GM12878 (cell line): ENCODE measurements around the gene CYP46A1. TPM values are rescaled to one million over a fixed set of nuclear protein-coding genes. Genes with fewer than 3 reads are reported as not detected.

Source experiments
- ATAC-seq: fragments of 200-7000 bp; cut with Tn5 transposase; 3 replicates; pipeline ENCODE4 v1.9.1; 2020; ENCODE audit warnings: mild to moderate bottlenecking, moderate library complexity
- BruUV-seq: library from RNA; stranded (reverse); fragments of 400-500 nt; replicated peaks from 2 replicates; lab custom pipeline; 2021; lab: Mats Ljungman, UMichigan
- CTCF ChIA-PET: fragments of 300-600 bp; sonication (Branson Sonifier 250); formaldehyde crosslinking; extraction: SDS; loops from one replicate; lab custom pipeline; 2021; ENCODE audit warnings: inconsistent platforms; lab: Yijun Ruan, JAX
- POLR2A ChIA-PET: fragments of 350-600 bp; formaldehyde crosslinking; extraction: SDS; loops from one replicate; lab custom pipeline; 2021; ENCODE audit warnings: inconsistent platforms; lab: Charles Lee
- RAD21 ChIA-PET: fragments of 300-600 bp; sonication (Branson Sonifier 250); formaldehyde crosslinking; loops from one replicate; lab custom pipeline; 2023; ENCODE audit warnings: antibody characterized with exemption; ENCODE audit not compliant: unreplicated experiment; lab: Charles Lee
- SMC1A ChIA-PET: fragments of 300-600 bp; sonication (Branson Sonifier 250); formaldehyde crosslinking; loops from one replicate; lab custom pipeline; 2023; ENCODE audit not compliant: unreplicated experiment, uncharacterized antibody; lab: Charles Lee
- DNase-seq: peaks from one replicate; pipeline ENCODE4 v3.0.0-alpha.2; 2011; ENCODE audit warnings: low read depth, low spot score
- FAIRE-seq: peaks from 3 replicates; lab custom pipeline; 2011; peaks lifted over from hg19 to GRCh38; lab: Jason Lieb, UNC
- H2AFZ ChIP-seq: 2 replicates; pipeline ENCODE4 v1.6.0; 2011; ENCODE audit warnings: low read depth, low read length, control low read depth; ENCODE audit not compliant: control insufficient read depth
- H3K27ac ChIP-seq: 2 replicates; pipeline ENCODE4 v1.5.1; 2011; ENCODE audit warnings: control low read depth; ENCODE audit not compliant: control insufficient read depth, insufficient read depth
- H3K27me3 ChIP-seq, 2 experiments: replicated peaks in 1 of 2; 2 replicates each; pipeline versions ENCODE4 v1.6.0 to v1.6.1; 2011; ENCODE audit warnings: low read length in 1 of 2; ENCODE audit not compliant: control insufficient read depth in 2 of 2, insufficient read depth in 2 of 2
- H3K36me3 ChIP-seq, 2 experiments: 2 replicates each; pipeline ENCODE4 v1.5.1; 2011; ENCODE audit warnings: low read length in 1 of 2; ENCODE audit not compliant: control insufficient read depth in 2 of 2, insufficient read depth in 2 of 2
- H3K4me1 ChIP-seq: 2 replicates; pipeline ENCODE4 v1.6.1; 2011; ENCODE audit warnings: mild to moderate bottlenecking, low read length, moderate library complexity, mixed read lengths; ENCODE audit not compliant: control insufficient read depth, insufficient read depth
- H3K4me2 ChIP-seq: 2 replicates; pipeline ENCODE4 v1.6.0; 2011; ENCODE audit warnings: control low read depth; ENCODE audit not compliant: control insufficient read depth, insufficient read depth
- H3K4me3 ChIP-seq: fragments of 200-600 bp; sonication (generic); 2 replicates; pipeline ENCODE4 v1.5.1; 2016
- H3K79me2 ChIP-seq: 2 replicates; pipeline ENCODE4 v1.6.0; 2011; ENCODE audit warnings: low read length; ENCODE audit not compliant: control insufficient read depth, insufficient read depth
- H3K9ac ChIP-seq: 2 replicates; pipeline ENCODE4 v1.8.0; 2011; ENCODE audit warnings: low read length, control low read depth, mixed read lengths; ENCODE audit not compliant: control insufficient read depth, insufficient read depth
- H3K9me3 ChIP-seq: replicated peaks from 3 replicates; pipeline ENCODE4 v1.5.1; 2011; ENCODE audit warnings: mild to moderate bottlenecking, low read length; ENCODE audit not compliant: control insufficient read depth, insufficient read depth
- H4K20me1 ChIP-seq: 2 replicates; pipeline ENCODE4 v1.6.0; 2011; ENCODE audit not compliant: control insufficient read depth, insufficient read depth
- CHD1 ChIP-seq: IDR thresholded peaks from 2 replicates; pipeline ENCODE4 v1.6.1; 2012; ENCODE audit warnings: low read depth, low read length, improper control_type of control experiment
- CHD2 ChIP-seq: IDR thresholded peaks from 2 replicates; pipeline ENCODE4 v1.6.1; 2011; ENCODE audit warnings: low read depth, low read length, improper control_type of control experiment, borderline replicate concordance
- GATAD2B ChIP-seq: fragments of 450-650 bp; conservative IDR thresholded peaks from 2 replicates; pipeline ENCODE4 v1.6.1; 2017; ENCODE audit warnings: low read depth, mild to moderate bottlenecking, moderate library complexity
- KDM1A ChIP-seq: fragments of 200-600 bp; sonication (generic); IDR thresholded peaks from 2 replicates; pipeline ENCODE4 v1.6.1; 2016; ENCODE audit warnings: borderline replicate concordance
- MTA2 ChIP-seq: fragments of 450-650 bp; IDR thresholded peaks from 2 replicates; pipeline ENCODE4 v1.6.1; 2016; ENCODE audit warnings: low read depth, mild to moderate bottlenecking, moderate library complexity
- POLR2AphosphoS2 ChIP-seq: IDR thresholded peaks from 2 replicates; pipeline ENCODE4 v1.6.1; 2011; ENCODE audit warnings: low read depth, mild to moderate bottlenecking, low read length, improper control_type of control experiment, moderate library complexity
- RAD21 ChIP-seq: IDR thresholded peaks from 2 replicates; pipeline ENCODE4 v1.6.1; 2011; ENCODE audit warnings: mild to moderate bottlenecking, low read depth, low read length, moderate library complexity; ENCODE audit not compliant: insufficient read depth
- RUNX3 ChIP-seq: IDR thresholded peaks from 2 replicates; pipeline ENCODE4 v1.6.1; 2012; ENCODE audit warnings: low read length, inconsistent platforms
- SPI1 ChIP-seq: IDR thresholded peaks from 2 replicates; pipeline ENCODE4 v1.6.1; 2011; ENCODE audit warnings: low read depth, mild to moderate bottlenecking, low read length, moderate library complexity, borderline replicate concordance; ENCODE audit not compliant: insufficient read depth
- TAF1 ChIP-seq: IDR thresholded peaks from 2 replicates; pipeline ENCODE4 v1.6.1; 2011; ENCODE audit warnings: mild to moderate bottlenecking, low read depth, low read length, borderline replicate concordance
- ZNF274 ChIP-seq: IDR thresholded peaks from one replicate; pipeline ENCODE4 v1.8.0; 2011; ENCODE audit not compliant: insufficient read length, insufficient read depth
- ZNF384 ChIP-seq: IDR thresholded peaks from 2 replicates; pipeline ENCODE4 v1.6.1; 2012; ENCODE audit warnings: low read depth, mild to moderate bottlenecking, low read length, improper control_type of control experiment, borderline replicate concordance
- WGBS: methylation state at CpG from one replicate; pipeline ENCODE4 v1.1.6; 2016; ENCODE audit warnings: low lambda C conversion rate; ENCODE audit not compliant: insufficient replicate concordance, insufficient coverage; ENCODE audit errors: missing lambda C conversion rate; 5-methylcytosine and 5-hydroxymethylcytosine counted together
- in situ Hi-C: fragments of 300-500 bp; cut with MboI; formaldehyde crosslinking; loops from 9 replicates; pipeline ENCODE4 v1.14.3; 2018; ENCODE audit warnings: mixed read lengths
- intact Hi-C: fragments of 100-400 bp; cut with micrococcal nuclease; formaldehyde crosslinking; loops from one replicate; pipeline ENCODE4 v1.14.2; 2022; ENCODE audit not compliant: unreplicated experiment
- polyA plus RNA-seq, 11 experiments: library from polyadenylated mRNA; depleted of rRNA in 4 of 11; unstranded in 6 of 11; stranded (reverse) in 5 of 11; fragments of >200 nt; fragmentation: Nextera tagmentation in 4 of 11; fragmentation: Illumina TruSeq in 1 of 11; extraction: Ambion mirVana in 4 of 11; extraction: Trizol in 1 of 11; gene quantifications; 1 replicate in 1 of 11; 2 replicates in 10 of 11; pipeline versions ENCODE4 v1.2.1 to v1.2.3, GENCODE V29; 2011 to 2016; ENCODE audit warnings: inconsistent platforms in 2 of 11, missing spikeins in 2 of 11, low read depth in 1 of 11
- total RNA-seq, 4 experiments: library from RNA; depleted of rRNA in 3 of 4; stranded (reverse); fragments of >200 nt in 3 of 4; fragmentation: Illumina TruSeq in 1 of 4; extraction: Trizol in 1 of 4; gene quantifications; 2 replicates each; pipeline versions ENCODE4 v1.2.1 to v1.2.3, GENCODE V29; 2013 to 2021
- TF ChIP-seq, protein P1 (sequence below): fragments of 450-650 bp; IDR thresholded peaks from 2 replicates; pipeline ENCODE4 v1.6.1; 2017; ENCODE audit warnings: borderline replicate concordance
- TF ChIP-seq, protein P2 (sequence below): IDR thresholded peaks from 2 replicates; pipeline ENCODE4 v1.6.1; 2011; ENCODE audit warnings: borderline replicate concordance, low read depth, mild to moderate bottlenecking, moderate library complexity, mixed read lengths, low read length; ENCODE audit not compliant: insufficient read depth; ENCODE audit errors: extremely low read length
- TF ChIP-seq, protein P3 (sequence below): IDR thresholded peaks from 2 replicates; pipeline ENCODE4 v1.6.1; 2011; ENCODE audit warnings: low read depth, low read length, improper control_type of control experiment, borderline replicate concordance
- TF ChIP-seq, protein P4 (sequence below): IDR thresholded peaks from 2 replicates; pipeline ENCODE4 v1.6.1; 2012; ENCODE audit warnings: mild to moderate bottlenecking, low read depth, low read length

CYP46A1 gene
- total and polyA plus RNA-seq, 10 of the 15 experiments (the other 5 are each of a cell fraction or from before 2014, with no cell fraction given): 0.04 to 0.11 TPM; not detected in 8

DNA sequence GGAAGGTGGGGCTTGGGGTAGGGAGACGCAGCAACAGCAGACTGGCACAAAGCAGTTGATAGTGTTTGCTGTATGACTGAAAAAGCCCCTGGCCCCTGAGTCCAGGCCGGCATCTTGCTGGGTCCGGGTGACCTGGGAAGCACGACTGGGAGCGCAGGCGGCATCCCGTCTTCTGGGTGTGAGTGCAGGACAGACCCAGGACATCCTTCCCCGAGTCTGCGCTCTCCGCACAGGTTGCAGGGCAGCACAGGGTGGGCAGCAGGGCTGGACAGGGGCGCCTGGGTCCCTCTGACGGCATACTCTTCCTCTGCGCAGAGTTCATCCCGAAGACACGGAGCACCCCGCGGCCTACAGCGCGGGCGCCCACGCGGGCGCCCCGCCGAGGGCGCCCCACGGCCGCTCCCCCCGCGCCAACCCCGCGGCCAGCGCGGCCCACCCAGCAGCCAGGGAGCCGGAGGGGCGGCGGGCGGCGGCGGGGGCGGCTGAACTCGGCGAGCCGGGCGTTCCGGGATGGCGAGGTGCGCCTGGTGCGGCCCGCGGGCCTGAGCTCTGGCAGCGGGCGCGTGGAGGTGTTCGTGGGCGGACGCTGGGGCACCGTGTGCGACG lies 9.2 kb upstream of the CYP46A1 start (continued):
- TF ChIP-seq GATAD2B (no peak), RUNX3 (no peak), ZNF274 (no peak), TAF1 (no peak)
- TF ChIP-seq, protein P1, sequence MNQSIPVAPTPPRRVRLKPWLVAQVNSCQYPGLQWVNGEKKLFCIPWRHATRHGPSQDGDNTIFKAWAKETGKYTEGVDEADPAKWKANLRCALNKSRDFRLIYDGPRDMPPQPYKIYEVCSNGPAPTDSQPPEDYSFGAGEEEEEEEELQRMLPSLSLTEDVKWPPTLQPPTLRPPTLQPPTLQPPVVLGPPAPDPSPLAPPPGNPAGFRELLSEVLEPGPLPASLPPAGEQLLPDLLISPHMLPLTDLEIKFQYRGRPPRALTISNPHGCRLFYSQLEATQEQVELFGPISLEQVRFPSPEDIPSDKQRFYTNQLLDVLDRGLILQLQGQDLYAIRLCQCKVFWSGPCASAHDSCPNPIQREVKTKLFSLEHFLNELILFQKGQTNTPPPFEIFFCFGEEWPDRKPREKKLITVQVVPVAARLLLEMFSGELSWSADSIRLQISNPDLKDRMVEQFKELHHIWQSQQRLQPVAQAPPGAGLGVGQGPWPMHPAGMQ: no peak
- TF ChIP-seq, all 136 proteins: peak for 0

DNA sequence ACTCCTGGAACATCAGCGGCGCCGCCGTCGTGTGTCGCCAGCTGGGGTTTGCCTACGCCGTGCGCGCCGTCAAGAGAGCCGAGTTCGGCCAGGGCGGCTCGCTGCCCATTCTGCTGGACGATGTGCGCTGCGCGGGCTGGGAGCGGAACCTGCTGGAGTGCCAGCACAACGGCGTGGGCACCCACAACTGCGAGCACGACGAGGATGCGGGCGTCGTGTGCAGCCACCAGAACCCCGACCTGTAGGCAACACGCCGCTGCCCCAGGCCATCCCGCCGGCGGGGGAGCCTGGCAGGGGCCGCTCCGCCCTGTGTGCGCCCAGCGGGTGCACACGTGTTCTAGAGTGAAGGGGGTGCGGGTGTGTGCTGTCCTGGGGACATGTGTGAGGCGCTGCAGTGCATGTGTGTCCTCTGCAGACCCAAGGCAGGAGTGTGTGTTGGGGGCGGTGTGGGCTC lies 8.7 kb upstream of the CYP46A1 start:
- in situ Hi-C loops (no loop called here), intact Hi-C loops (no loop called here)
- FAIRE-seq (no peak), DNase-seq (no peak), ATAC-seq (no peak)
- H2AFZ ChIP-seq: no peak overlapping the region
- H3K27me3 ChIP-seq: no peaks in the 10 kb centered on the region
- H3K9me3 ChIP-seq: peaks cover 2% of the 10 kb centered on the region; the same call in 1 of the 3 replicates
- 69% methylated on average over 42 of the region's 42 CpGs for WGBS
- ChIA-PET SMC1A (no interaction called here), CTCF (no interaction called here), RAD21 (no interaction called here), POLR2A (no interaction called here)
- H3K4me2 ChIP-seq: no peak overlapping the region
- no peak overlapping the region for H3K9ac ChIP-seq
- H4K20me1 ChIP-seq: no peaks in the 10 kb centered on the region
- no peak overlapping the region for H3K4me3 ChIP-seq
- no peak overlapping the region for H3K27ac ChIP-seq
- H3K36me3 ChIP-seq: no peaks in the 10 kb centered on the region
- no peaks in the 10 kb centered on the region for H3K79me2 ChIP-seq
- H3K4me1 ChIP-seq: peaks cover 8% of the 10 kb centered on the region
- no TSS peak for BruUV-seq
- TF ChIP-seq, protein P2, sequence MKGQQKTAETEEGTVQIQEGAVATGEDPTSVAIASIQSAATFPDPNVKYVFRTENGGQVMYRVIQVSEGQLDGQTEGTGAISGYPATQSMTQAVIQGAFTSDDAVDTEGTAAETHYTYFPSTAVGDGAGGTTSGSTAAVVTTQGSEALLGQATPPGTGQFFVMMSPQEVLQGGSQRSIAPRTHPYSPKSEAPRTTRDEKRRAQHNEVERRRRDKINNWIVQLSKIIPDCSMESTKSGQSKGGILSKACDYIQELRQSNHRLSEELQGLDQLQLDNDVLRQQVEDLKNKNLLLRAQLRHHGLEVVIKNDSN: no peak
- no peak for TF ChIP-seq POLR2AphosphoS2
- TF ChIP-seq CHD1: no peak
- TF ChIP-seq, protein P3, sequence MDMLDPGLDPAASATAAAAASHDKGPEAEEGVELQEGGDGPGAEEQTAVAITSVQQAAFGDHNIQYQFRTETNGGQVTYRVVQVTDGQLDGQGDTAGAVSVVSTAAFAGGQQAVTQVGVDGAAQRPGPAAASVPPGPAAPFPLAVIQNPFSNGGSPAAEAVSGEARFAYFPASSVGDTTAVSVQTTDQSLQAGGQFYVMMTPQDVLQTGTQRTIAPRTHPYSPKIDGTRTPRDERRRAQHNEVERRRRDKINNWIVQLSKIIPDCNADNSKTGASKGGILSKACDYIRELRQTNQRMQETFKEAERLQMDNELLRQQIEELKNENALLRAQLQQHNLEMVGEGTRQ: no peak
- no peak for TF ChIP-seq CHD2
- no peak for TF ChIP-seq RAD21
- TF ChIP-seq MTA2: no peak
- TF ChIP-seq SPI1: no peak
- TF ChIP-seq ZNF384: no peak
- TF ChIP-seq, protein P4, sequence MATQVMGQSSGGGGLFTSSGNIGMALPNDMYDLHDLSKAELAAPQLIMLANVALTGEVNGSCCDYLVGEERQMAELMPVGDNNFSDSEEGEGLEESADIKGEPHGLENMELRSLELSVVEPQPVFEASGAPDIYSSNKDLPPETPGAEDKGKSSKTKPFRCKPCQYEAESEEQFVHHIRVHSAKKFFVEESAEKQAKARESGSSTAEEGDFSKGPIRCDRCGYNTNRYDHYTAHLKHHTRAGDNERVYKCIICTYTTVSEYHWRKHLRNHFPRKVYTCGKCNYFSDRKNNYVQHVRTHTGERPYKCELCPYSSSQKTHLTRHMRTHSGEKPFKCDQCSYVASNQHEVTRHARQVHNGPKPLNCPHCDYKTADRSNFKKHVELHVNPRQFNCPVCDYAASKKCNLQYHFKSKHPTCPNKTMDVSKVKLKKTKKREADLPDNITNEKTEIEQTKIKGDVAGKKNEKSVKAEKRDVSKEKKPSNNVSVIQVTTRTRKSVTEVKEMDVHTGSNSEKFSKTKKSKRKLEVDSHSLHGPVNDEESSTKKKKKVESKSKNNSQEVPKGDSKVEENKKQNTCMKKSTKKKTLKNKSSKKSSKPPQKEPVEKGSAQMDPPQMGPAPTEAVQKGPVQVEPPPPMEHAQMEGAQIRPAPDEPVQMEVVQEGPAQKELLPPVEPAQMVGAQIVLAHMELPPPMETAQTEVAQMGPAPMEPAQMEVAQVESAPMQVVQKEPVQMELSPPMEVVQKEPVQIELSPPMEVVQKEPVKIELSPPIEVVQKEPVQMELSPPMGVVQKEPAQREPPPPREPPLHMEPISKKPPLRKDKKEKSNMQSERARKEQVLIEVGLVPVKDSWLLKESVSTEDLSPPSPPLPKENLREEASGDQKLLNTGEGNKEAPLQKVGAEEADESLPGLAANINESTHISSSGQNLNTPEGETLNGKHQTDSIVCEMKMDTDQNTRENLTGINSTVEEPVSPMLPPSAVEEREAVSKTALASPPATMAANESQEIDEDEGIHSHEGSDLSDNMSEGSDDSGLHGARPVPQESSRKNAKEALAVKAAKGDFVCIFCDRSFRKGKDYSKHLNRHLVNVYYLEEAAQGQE: no peak
- TF ChIP-seq KDM1A: no peak
